OCI-LY7 (cell line): ENCODE results near the gene ADAMTS8. TPM values are rescaled to one million over a fixed set of nuclear protein-coding genes. Genes with fewer than 3 reads are reported as not detected.

Experiments
- Bru-seq: library from RNA; stranded (reverse); fragments of 400-500 nt; gene quantifications from one replicate; lab custom pipeline; 2021; lab: Mats Ljungman, UMichigan
- BruChase-seq, 2 experiments: library from RNA; stranded (reverse); fragments of 400-500 nt; gene quantifications; one replicate each; lab custom pipeline; 2021; lab: Mats Ljungman, UMichigan
- BruUV-seq: library from RNA; stranded (reverse); fragments of 400-500 nt; replicated peaks from 2 replicates; lab custom pipeline; 2021; lab: Mats Ljungman, UMichigan
- CTCF ChIA-PET: fragments of 300-600 bp; sonication (Branson Sonifier 250); formaldehyde crosslinking; loops from one replicate; lab custom pipeline; 2022; ENCODE audit warnings: antibody characterized with exemption; ENCODE audit not compliant: unreplicated experiment; lab: Charles Lee
- POLR2A ChIA-PET: fragments of 300-600 bp; sonication (Branson Sonifier 250); formaldehyde crosslinking; loops from one replicate; lab custom pipeline; 2022; ENCODE audit warnings: antibody characterized with exemption; lab: Charles Lee
- DNase-seq: peaks from one replicate; pipeline ENCODE4 v3.0.0-alpha.2; 2015; ENCODE audit warnings: low spot score
- H2AFZ ChIP-seq: fragments of 200-600 bp; sonication (generic), shearing (Covaris generic); 2 replicates; pipeline ENCODE4 v1.6.1; 2014; ENCODE audit warnings: mild to moderate bottlenecking, antibody characterized with exemption, low read length, moderate library complexity
- H3K27ac ChIP-seq: fragments of 200-600 bp; sonication (generic); 2 replicates; pipeline ENCODE4 v1.5.1; 2014; ENCODE audit warnings: mixed run types, low read depth, mild to moderate bottlenecking, moderate library complexity, low read length, inconsistent platforms; ENCODE audit not compliant: poor library complexity, severe bottlenecking
- H3K36me3 ChIP-seq: fragments of 200-600 bp; sonication (generic); 2 replicates; pipeline ENCODE4 v1.6.1; 2014; ENCODE audit warnings: mild to moderate bottlenecking, antibody characterized with exemption, low read length, moderate library complexity, mixed read lengths; ENCODE audit not compliant: insufficient read depth
- H3K4me1 ChIP-seq: fragments of 200-600 bp; sonication (generic); 2 replicates; pipeline ENCODE4 v1.5.1; 2014; ENCODE audit warnings: mild to moderate bottlenecking, low read length; ENCODE audit not compliant: insufficient read depth, poor library complexity, severe bottlenecking
- H3K4me2 ChIP-seq: fragments of 200-600 bp; sonication (generic); 2 replicates; pipeline ENCODE4 v1.6.1; 2014; ENCODE audit warnings: mild to moderate bottlenecking, low read length
- H3K4me3 ChIP-seq: fragments of 200-600 bp; sonication (generic); 2 replicates; pipeline ENCODE4 v1.5.1; 2014; ENCODE audit warnings: mild to moderate bottlenecking, low read depth, low read length; ENCODE audit not compliant: poor library complexity, severe bottlenecking
- H3K79me2 ChIP-seq: fragments of 200-600 bp; sonication (generic); 2 replicates; pipeline ENCODE4 v1.6.1; 2016; ENCODE audit warnings: low read depth, mild to moderate bottlenecking, low read length, moderate library complexity, mixed read lengths; ENCODE audit not compliant: insufficient read depth
- H3K9me2 ChIP-seq: fragments of 200-600 bp; sonication (generic); 2 replicates; pipeline ENCODE4 v1.6.1; 2016; ENCODE audit warnings: mild to moderate bottlenecking, low read length, mixed read lengths; ENCODE audit not compliant: insufficient read depth
- H3K9me3 ChIP-seq: fragments of 200-600 bp; sonication (generic); 2 replicates; pipeline ENCODE4 v1.6.1; 2014; ENCODE audit warnings: mild to moderate bottlenecking, mixed run types, low read length, mixed read lengths
- H4K20me1 ChIP-seq: fragments of 200-600 bp; sonication (generic); 2 replicates; pipeline ENCODE4 v1.6.1; 2014; ENCODE audit warnings: mild to moderate bottlenecking, antibody characterized with exemption, low read length, moderate library complexity, mixed read lengths; ENCODE audit not compliant: insufficient read depth
- CTCF ChIP-seq: fragments of 200-600 bp; sonication (generic); conservative IDR thresholded peaks from 2 replicates; pipeline ENCODE4 v1.5.1; 2014; ENCODE audit warnings: mild to moderate bottlenecking, antibody characterized with exemption, low read length, moderate library complexity, mixed read lengths
- EZH2phosphoT487 ChIP-seq: fragments of 200-600 bp; sonication (generic); IDR thresholded peaks from 2 replicates; pipeline ENCODE4 v1.6.1; 2018; ENCODE audit warnings: low read depth, borderline replicate concordance, mild to moderate bottlenecking, mixed run types, antibody characterized with exemption, low read length, moderate library complexity, mixed read lengths
- intact Hi-C: fragments of 100-400 bp; cut with micrococcal nuclease; formaldehyde crosslinking; loops from one replicate; pipeline ENCODE4 v1.10.0; 2022; ENCODE audit not compliant: unreplicated experiment
- long read RNA-seq: library from polyadenylated mRNA; stranded (forward); transcript quantifications from one replicate; pipeline ENCODE4 v2.0.0, GENCODE V29; 2022
- total RNA-seq, 2 experiments: library from RNA; depleted of rRNA in 1 of 2; stranded (reverse); fragments of >200 nt in 1 of 2; shearing (Covaris generic) in 1 of 2; gene quantifications; 2 replicates each; pipeline ENCODE4 v1.2.3, GENCODE V29; 2014 to 2022

Gene ADAMTS8
- total RNA-seq (2014; rRNA removed; shearing (Covaris generic)) (not detected in 2 replicates), total RNA-seq (2022) (not detected in 2 replicates), Bru-seq, nascent RNA (not detected), BruChase-seq, experiment 1, labeled RNA remaining after a 6-hour chase (not detected), BruChase-seq, experiment 2, labeled RNA remaining after a 2-hour chase (not detected)
- long read RNA-seq: 0 reads

GRCh38 chr11:130428316-130429119 lies at the start of gene ADAMTS8:
Gene ADAMTS8, minus strand, starts transcription at chr11:130428609. Its CDS starts 323 bp downstream, at chr11:130428286.
- H3K4me1 ChIP-seq: no peaks in the 10 kb centered on the region
- H3K9me2 ChIP-seq: no peaks in the 10 kb centered on the region
- H3K4me2 ChIP-seq: no peak within 1 kb of the TSS
- intact Hi-C loops: no loop called here
- CTCF ChIA-PET: no interaction called here
- TF ChIP-seq EZH2phosphoT487 (no peak), CTCF (no peak)
- H3K9me3 ChIP-seq: no peaks in the 10 kb centered on the region
- H2AFZ ChIP-seq: no peak within 1 kb of the TSS
- POLR2A ChIA-PET: no interaction called here
- no peaks in the 10 kb centered on the region for H4K20me1 ChIP-seq
- no TSS peak for BruUV-seq
- H3K27ac ChIP-seq: no peak within 1 kb of the TSS
- no peaks in the 10 kb centered on the region for H3K79me2 ChIP-seq
- no peak for DNase-seq
- no peak within 1 kb of the TSS for H3K4me3 ChIP-seq
- H3K36me3 ChIP-seq: no peaks in the 10 kb centered on the region

- Histone ChIP-seq H3K4me2 (no peak overlapping the region), H2AFZ (no peak overlapping the region), H3K36me3 (no peaks in the 10 kb centered on the region), H4K20me1 (no peaks in the 10 kb centered on the region), H3K9me2 (no peaks in the 10 kb centered on the region), H3K27ac (no peak overlapping the region), H3K4me1 (no peaks in the 10 kb centered on the region), H3K9me3 (no peaks in the 10 kb centered on the region), H3K4me3 (no peak overlapping the region), H3K79me2 (no peaks in the 10 kb centered on the region)
- ChIA-PET CTCF (no interaction called here), POLR2A (no interaction called here)
- no TSS peak for BruUV-seq
- intact Hi-C loops: no loop called here
- no peak for DNase-seq
- TF ChIP-seq EZH2phosphoT487: no peak
- TF ChIP-seq CTCF: no peak
These were observed 49.3 kb upstream of the ADAMTS8 start for GRCh38 chr11:130477586-130478203.
